Activated naive CD8-positive, alpha-beta T cell treated with anti-CD3 and anti-CD28 coated beads for 36 hours (primary cell): Measurements from ENCODE around the gene TCHP. TPM values are rescaled to one million over a fixed set of nuclear protein-coding genes. Genes with fewer than 3 reads are reported as not detected.
"Not testable (repeated sequence)": the region's sequence is repeated elsewhere in the genome, so short reads cannot be mapped to it uniquely, and the experiment has no call there.

Experiments used
- DNase-seq: peaks from one replicate; pipeline ENCODE4 v3.0.0; 2021
- H3K27ac Mint-ChIP-seq: one replicate; pipeline ENCODE4 v1.8.0; 2022; ENCODE audit warnings: mild to moderate bottlenecking, moderate library complexity, mixed read lengths
- H3K27me3 Mint-ChIP-seq: one replicate; pipeline ENCODE4 v1.8.0; 2022; ENCODE audit warnings: mild to moderate bottlenecking, mixed read lengths
- H3K36me3 Mint-ChIP-seq: one replicate; pipeline ENCODE4 v1.8.0; 2021; ENCODE audit warnings: mild to moderate bottlenecking, mixed read lengths
- H3K4me1 Mint-ChIP-seq: one replicate; pipeline ENCODE4 v1.8.0; 2021; ENCODE audit warnings: mixed read lengths
- H3K4me3 Mint-ChIP-seq: one replicate; pipeline ENCODE4 v1.8.0; 2022; ENCODE audit warnings: mild to moderate bottlenecking, moderate library complexity, mixed read lengths
- H3K9me3 Mint-ChIP-seq: one replicate; pipeline ENCODE4 v1.8.0; 2022; ENCODE audit warnings: mixed read lengths
- total RNA-seq, 2 experiments: library from RNA; stranded (reverse); gene quantifications; one replicate each; pipeline ENCODE4 v1.2.3, GENCODE V29; 2021

TCHP gene
- total RNA-seq: 10 to 100 TPM; 22.9 to 24.9 TPM

DNA sequence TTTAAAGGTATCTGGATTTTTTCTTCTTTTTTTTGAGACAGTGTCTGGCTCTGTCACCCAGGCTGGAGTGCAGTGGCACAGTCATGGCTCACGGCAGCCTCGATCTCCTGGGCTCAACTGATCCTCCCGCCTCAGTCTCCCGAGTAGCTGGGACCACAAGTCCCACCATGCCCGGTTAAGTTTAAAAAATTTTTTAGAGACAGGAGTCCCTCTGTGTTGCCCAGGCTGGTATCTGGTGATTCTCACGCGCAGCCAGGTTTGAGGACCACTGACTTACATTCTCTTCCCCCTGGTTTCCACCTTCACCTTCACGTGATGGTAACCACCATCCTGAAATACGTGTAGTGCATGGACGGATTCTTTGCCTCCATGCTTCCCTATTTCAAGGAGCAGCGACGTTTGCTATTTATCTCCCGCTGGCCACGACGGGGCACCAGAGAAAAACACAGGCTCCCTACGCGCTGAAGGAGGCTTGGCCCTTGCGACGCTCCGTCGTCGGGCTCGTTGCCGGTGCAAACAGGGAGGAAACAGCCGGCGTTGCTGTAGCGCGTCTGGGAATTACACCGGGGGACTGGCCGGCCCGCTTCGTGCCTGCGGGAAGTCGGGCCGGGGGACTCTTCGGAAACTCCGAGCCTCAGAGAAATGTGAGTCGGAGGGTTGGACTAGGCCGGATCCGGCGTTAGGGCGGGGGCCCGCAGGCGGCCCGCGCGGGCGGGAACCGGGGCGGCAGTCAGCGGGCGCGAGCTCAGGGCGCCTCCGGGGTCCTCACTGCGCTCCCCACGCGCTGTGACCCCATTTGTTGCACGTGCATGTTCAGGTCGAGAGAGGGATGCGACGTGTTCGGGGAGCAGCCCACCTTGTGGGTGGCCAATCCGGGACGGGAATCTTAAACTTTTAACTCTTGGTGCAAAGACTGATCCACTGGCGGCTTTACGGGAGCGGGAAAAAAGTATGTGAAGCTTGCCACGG, at the start of gene TCHP:
TSS of gene TCHP (plus strand) at position 492 of the 969 bp plus-strand sequence. CDS start 2,753 bp downstream, outside the sequence.
- peak; percentile 76 for DNase-seq
- Mint-ChIP-seq H3K4me3 (peak within 1 kb of the TSS; percentile 99), H3K36me3 (peaks cover 12% of the 10 kb centered on the region), H3K27me3 (no peaks in the 10 kb centered on the region), H3K4me1 (peaks cover 18% of the 10 kb centered on the region), H3K27ac (peak within 1 kb of the TSS; percentile 96), H3K9me3 (no peaks in the 10 kb centered on the region)

- H3K27me3 Mint-ChIP-seq, H3K27ac Mint-ChIP-seq, H3K4me1 Mint-ChIP-seq, H3K9me3 Mint-ChIP-seq, DNase-seq, H3K36me3 Mint-ChIP-seq, H3K4me3 Mint-ChIP-seq: not testable (repeated sequence)
Observed at GRCh38 chr12:109850518-109850917, 49.6 kb upstream of the TCHP start.

GRCh38 chr12:109855377-109855776, 44.7 kb upstream of the TCHP start:
- Mint-ChIP-seq H3K4me1 (peaks cover 2% of the 10 kb centered on the region), H3K27ac (no peak overlapping the region), H3K9me3 (no peaks in the 10 kb centered on the region), H3K4me3 (no peak overlapping the region), H3K36me3 (no peaks in the 10 kb centered on the region), H3K27me3 (no peaks in the 10 kb centered on the region)
- DNase-seq: no peak

- Mint-ChIP-seq H3K27me3 (no peaks in the 10 kb centered on the region), H3K36me3 (no peaks in the 10 kb centered on the region), H3K4me3 (no peak overlapping the region), H3K9me3 (no peaks in the 10 kb centered on the region), H3K4me1 (peaks cover 2% of the 10 kb centered on the region), H3K27ac (no peak overlapping the region)
- no peak for DNase-seq
Observed at GRCh38 chr12:109857715-109858114, 42.4 kb upstream of the TCHP start.

DNA sequence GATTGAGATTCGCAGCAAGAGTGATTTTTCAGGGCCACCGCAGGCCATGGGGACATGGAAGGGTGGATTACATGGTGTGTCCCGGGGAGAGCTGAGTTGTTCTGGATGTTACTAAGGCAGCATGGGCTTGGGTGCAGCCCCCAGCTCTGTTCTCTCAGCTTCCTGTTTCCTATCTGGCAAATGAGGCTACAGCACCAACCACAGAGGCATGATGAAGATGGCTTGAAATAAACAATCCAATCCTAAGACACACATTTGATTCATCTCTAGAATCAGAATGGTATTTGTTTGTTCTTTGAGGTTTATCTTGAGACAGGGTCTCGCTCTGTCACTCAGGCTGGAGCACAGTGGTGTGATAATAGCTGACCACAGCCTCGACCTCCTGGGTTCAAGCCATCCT, 41.3 kb upstream of the TCHP start:
- no peaks in the 10 kb centered on the region for H3K4me1 Mint-ChIP-seq
- no peaks in the 10 kb centered on the region for H3K9me3 Mint-ChIP-seq
- no peak for DNase-seq
- no peak overlapping the region for H3K4me3 Mint-ChIP-seq
- no peak overlapping the region for H3K27ac Mint-ChIP-seq
- no peaks in the 10 kb centered on the region for H3K36me3 Mint-ChIP-seq
- no peaks in the 10 kb centered on the region for H3K27me3 Mint-ChIP-seq

DNA sequence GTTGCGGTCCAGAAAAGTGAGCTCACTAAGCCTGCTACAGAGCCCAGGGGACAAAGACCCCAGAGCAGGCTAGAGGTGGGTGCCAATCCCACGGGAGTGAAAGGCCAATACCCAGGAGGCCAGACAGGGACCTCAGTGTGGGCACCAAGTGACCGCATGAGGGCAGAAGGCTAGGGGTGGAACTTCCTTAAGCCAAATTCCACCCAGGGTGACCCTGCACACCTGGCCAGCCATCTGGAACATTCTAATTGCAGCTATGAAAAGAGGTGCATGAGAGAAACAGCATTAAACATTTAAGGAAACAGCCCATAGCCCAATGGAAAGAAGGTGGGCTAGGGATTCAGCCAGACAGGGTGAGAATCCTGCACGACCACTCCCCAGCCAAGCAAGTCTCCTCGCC, 39.1 kb upstream of the TCHP start:
- Mint-ChIP-seq H3K4me3 (no peak overlapping the region), H3K36me3 (no peaks in the 10 kb centered on the region), H3K4me1 (peaks cover 5% of the 10 kb centered on the region), H3K27ac (no peak overlapping the region), H3K27me3 (no peaks in the 10 kb centered on the region), H3K9me3 (no peaks in the 10 kb centered on the region)
- no peak for DNase-seq

GRCh38 chr12:109861689-109862314, 38.3 kb upstream of the TCHP start:
- no peaks in the 10 kb centered on the region for H3K27me3 Mint-ChIP-seq
- no peak overlapping the region for H3K27ac Mint-ChIP-seq
- H3K9me3 Mint-ChIP-seq: no peaks in the 10 kb centered on the region
- H3K4me1 Mint-ChIP-seq: peaks cover 5% of the 10 kb centered on the region
- H3K4me3 Mint-ChIP-seq: no peak overlapping the region
- no peak for DNase-seq
- H3K36me3 Mint-ChIP-seq: no peaks in the 10 kb centered on the region

DNA sequence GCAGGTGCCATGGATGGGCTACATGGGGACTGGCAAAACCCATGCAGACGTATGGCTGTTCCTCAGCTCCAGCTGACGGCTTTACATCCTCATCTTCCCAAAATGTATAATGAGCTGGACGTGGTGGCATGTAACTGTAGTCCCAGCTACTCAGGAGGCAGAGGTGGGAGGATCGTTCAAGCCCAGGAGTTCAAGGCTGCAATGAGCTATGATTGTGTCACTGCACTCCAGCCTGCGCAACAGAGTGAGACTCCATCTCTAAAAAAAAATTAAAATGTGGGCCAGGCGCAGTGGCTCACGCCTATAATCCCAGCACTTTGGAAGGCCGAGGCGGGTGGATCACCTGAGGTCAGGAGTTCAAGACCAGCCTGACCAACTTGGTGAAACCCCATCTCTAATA, 37.6 kb upstream of the TCHP start:
- not testable (repeated sequence) for H3K36me3 Mint-ChIP-seq, H3K27ac Mint-ChIP-seq, DNase-seq, H3K9me3 Mint-ChIP-seq, H3K4me1 Mint-ChIP-seq, H3K4me3 Mint-ChIP-seq, H3K27me3 Mint-ChIP-seq

- no peaks in the 10 kb centered on the region for H3K36me3 Mint-ChIP-seq
- DNase-seq: no peak
- peaks cover 5% of the 10 kb centered on the region for H3K4me1 Mint-ChIP-seq
- no peaks in the 10 kb centered on the region for H3K27me3 Mint-ChIP-seq
- no peak overlapping the region for H3K27ac Mint-ChIP-seq
- H3K9me3 Mint-ChIP-seq: no peaks in the 10 kb centered on the region
- no peak overlapping the region for H3K4me3 Mint-ChIP-seq
Observed at GRCh38 chr12:109863847-109864712, 36.0 kb upstream of the TCHP start.

DNA sequence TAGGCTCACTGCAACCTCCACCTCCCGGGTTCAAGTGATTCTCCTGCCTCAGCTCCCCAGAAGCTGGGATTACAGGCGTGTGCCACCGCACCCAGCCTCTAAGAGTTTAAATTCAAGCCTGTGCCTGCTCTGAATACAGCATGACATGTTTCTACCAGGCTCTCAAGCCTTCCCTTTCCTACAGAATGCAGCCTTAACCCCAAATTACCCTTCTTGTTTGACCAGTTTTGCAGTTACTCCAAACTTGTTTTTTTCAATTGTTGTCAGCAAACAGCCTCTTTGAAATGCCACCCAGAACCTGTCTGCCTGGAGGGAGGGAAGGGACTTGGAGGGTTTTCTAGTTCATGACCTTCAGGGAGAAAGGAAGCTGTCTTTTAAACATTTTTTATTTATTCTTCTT, 35.2 kb upstream of the TCHP start:
- Mint-ChIP-seq H3K27me3 (no peaks in the 10 kb centered on the region), H3K4me3 (no peak overlapping the region), H3K9me3 (no peaks in the 10 kb centered on the region), H3K27ac (no peak overlapping the region), H3K36me3 (no peaks in the 10 kb centered on the region), H3K4me1 (peaks cover 5% of the 10 kb centered on the region)
- DNase-seq: no peak

GRCh38 chr12:109868182-109869051, 31.7 kb upstream of the TCHP start:
- no peak overlapping the region for H3K27ac Mint-ChIP-seq
- DNase-seq: no peak
- H3K4me1 Mint-ChIP-seq: peaks cover 10% of the 10 kb centered on the region
- H3K9me3 Mint-ChIP-seq: no peaks in the 10 kb centered on the region
- no peak overlapping the region for H3K4me3 Mint-ChIP-seq
- no peaks in the 10 kb centered on the region for H3K36me3 Mint-ChIP-seq
- no peaks in the 10 kb centered on the region for H3K27me3 Mint-ChIP-seq

DNA sequence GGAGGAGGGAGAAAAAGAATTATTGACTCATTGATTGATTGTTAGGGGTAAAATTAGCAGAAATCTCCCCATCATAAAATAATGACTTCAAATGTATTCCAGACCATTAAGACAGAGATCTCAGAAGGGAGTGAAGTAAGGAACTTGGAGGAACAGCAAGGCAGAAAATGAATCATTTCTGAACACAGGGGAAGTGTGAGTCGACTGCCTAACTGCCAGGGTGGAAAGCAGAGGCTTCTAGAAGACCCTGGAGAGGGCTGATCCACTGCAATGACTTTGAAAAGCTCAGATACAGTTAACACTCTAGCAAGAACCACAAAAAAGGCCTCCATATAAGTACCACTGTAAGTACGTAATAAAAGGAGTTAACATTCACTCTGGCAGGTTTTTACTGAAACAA, 29.4 kb upstream of the TCHP start:
- no peaks in the 10 kb centered on the region for H3K27me3 Mint-ChIP-seq
- no peak overlapping the region for H3K4me3 Mint-ChIP-seq
- no peak for DNase-seq
- no peaks in the 10 kb centered on the region for H3K9me3 Mint-ChIP-seq
- no peak overlapping the region for H3K27ac Mint-ChIP-seq
- H3K4me1 Mint-ChIP-seq: peaks cover 7% of the 10 kb centered on the region
- no peaks in the 10 kb centered on the region for H3K36me3 Mint-ChIP-seq

DNA sequence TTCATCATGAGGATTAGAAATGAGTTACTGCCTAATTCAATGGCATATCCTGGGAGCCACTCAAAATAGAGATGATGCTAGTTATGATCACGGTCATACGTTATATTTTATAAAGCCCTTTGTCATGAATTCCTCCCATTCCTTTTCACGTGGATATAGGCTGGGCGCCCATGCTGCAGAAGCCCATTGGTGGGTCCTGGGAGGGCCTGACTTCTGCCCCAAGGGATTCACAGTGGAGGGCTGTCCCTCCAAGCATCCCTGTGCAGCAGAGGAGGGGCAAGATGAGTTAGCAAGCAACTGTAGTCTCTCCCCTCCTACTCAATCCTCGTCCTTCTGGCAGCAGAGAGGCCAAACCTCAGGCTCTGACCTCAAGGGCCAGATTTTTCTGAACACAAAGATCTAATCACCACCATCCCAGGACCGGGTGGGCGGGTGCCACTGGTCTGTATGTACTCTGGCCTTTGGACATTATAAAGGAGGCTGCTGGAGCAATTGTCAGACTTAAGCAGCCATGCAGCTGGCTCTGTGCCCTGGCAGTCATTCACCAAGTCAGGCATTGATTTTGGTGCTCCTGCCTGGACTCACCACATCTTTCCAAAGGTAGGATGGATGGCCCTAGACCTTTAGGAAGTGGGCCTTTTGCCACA, 28.3 kb upstream of the TCHP start:
- no peaks in the 10 kb centered on the region for H3K27me3 Mint-ChIP-seq
- peaks cover 7% of the 10 kb centered on the region for H3K4me1 Mint-ChIP-seq
- H3K36me3 Mint-ChIP-seq: no peaks in the 10 kb centered on the region
- DNase-seq: no peak
- no peak overlapping the region for H3K27ac Mint-ChIP-seq
- no peak overlapping the region for H3K4me3 Mint-ChIP-seq
- H3K9me3 Mint-ChIP-seq: no peaks in the 10 kb centered on the region

DNA sequence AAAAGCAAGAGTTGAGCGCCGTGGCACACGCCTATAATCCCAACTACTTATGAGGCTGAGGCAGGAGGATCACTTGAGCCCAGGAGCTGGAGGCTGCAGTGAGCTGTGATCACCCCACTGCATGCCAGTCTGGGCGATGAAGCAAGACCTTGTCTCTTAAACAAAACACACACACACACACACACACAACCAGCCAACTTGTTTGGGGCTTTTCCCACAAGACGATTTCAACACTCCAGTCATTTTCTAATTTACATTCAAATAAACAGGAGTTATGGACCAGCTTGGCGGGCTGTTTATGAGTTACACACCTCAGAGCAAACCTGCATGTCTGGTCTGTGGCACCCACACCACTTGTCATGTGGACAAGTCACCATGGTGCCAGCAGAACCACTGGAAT, 26.4 kb upstream of the TCHP start:
- H3K4me1 Mint-ChIP-seq: peaks cover 16% of the 10 kb centered on the region
- no peaks in the 10 kb centered on the region for H3K9me3 Mint-ChIP-seq
- DNase-seq: no peak
- H3K27me3 Mint-ChIP-seq: no peaks in the 10 kb centered on the region
- no peak overlapping the region for H3K4me3 Mint-ChIP-seq
- H3K36me3 Mint-ChIP-seq: no peaks in the 10 kb centered on the region
- H3K27ac Mint-ChIP-seq: no peak overlapping the region
